Esophagus squamous epithelium (tissue), 4 donors: ENCODE measurements around the gene XPNPEP2.

ENCODE experiments used
- CTCF ChIP-seq, 6 experiments: fragments of 450-650 bp in 4 of 6; fragments of 200-600 bp in 2 of 6; sonication (generic) in 2 of 6; IDR thresholded peaks; one replicate each; pipeline ENCODE4 v1.5.1; 2016 to 2019; ENCODE audit warnings: antibody characterized with exemption in 6 of 6, mild to moderate bottlenecking in 4 of 6, moderate library complexity in 4 of 6
- POLR2A ChIP-seq, 4 donors: fragments of 450-650 bp; IDR thresholded peaks; one replicate each; pipeline ENCODE4 v1.6.1; 2017; ENCODE audit warnings: antibody characterized with exemption in 4 of 4, mild to moderate bottlenecking in 4 of 4, moderate library complexity in 3 of 4

- TF ChIP-seq CTCF (IDR thresholded peaks at IDR 0.05) (no peak), POLR2A (IDR thresholded peaks at IDR 0.05) (no peak)
Measured at GRCh38 chrX:129786210-129786651, 47.5 kb downstream of the XPNPEP2 start.
